ENCODE data around the gene ELF1.

Gene ELF1

DNA sequence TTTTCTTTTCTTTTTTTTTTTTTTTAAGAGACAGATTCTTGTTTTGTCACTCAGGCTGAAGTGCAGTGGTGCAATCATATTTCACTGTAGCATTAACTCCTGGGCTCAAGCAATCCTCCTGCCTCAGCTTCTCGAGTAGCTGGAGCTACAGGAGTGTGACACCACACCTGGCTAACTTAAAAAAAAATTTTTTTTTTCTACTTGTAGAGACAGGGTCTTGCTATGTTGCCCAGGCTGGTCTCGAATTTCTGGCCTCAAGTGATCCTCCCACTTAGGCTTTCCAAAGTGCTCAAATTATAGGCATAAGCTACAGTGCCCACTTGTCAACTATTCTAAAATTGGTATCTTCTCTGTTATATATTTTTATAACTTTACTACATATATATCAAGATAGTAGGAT lies 6.6 kb downstream of the ELF1 start:
- Histone ChIP-seq H3K9ac (ENCODE audit: low read depth, low read length, poor library complexity, severe bottlenecking) (peak overlapping the region; percentile 93), H3K9me3 (ENCODE audit: insufficient read depth, low read depth, low read length) (no peaks in the 10 kb centered on the region), H3K4me2 (ENCODE audit: low read depth, low read length, poor library complexity, severe bottlenecking) (peak overlapping the region; percentile 87), H2AFZ (ENCODE audit: low read length) (no peak overlapping the region), H3K79me2 (ENCODE audit: insufficient read depth, low read length) (peaks cover 98% of the 10 kb centered on the region), H3K9me2 (replicated peaks; ENCODE audit: low read depth, low read length) (no peaks in the 10 kb centered on the region), H3F3A (ENCODE audit: low read depth) (no peaks in the 10 kb centered on the region), H3K4me1 (ENCODE audit: insufficient read depth, low read length, poor library complexity, severe bottlenecking) (peaks cover 56% of the 10 kb centered on the region), H3K27me3 (ENCODE audit: insufficient read depth, low read length, poor library complexity, severe bottlenecking) (no peaks in the 10 kb centered on the region), H4K20me1 (ENCODE audit: insufficient read depth, low read length, poor library complexity, severe bottlenecking) (peaks cover 86% of the 10 kb centered on the region), H3K36me3 (ENCODE audit: insufficient read depth, low read length) (peaks cover 33% of the 10 kb centered on the region), H3K4me3 (ENCODE audit: low read length, poor library complexity, severe bottlenecking) (peak overlapping the region; percentile 96)
- TF ChIP-seq, protein P1, sequence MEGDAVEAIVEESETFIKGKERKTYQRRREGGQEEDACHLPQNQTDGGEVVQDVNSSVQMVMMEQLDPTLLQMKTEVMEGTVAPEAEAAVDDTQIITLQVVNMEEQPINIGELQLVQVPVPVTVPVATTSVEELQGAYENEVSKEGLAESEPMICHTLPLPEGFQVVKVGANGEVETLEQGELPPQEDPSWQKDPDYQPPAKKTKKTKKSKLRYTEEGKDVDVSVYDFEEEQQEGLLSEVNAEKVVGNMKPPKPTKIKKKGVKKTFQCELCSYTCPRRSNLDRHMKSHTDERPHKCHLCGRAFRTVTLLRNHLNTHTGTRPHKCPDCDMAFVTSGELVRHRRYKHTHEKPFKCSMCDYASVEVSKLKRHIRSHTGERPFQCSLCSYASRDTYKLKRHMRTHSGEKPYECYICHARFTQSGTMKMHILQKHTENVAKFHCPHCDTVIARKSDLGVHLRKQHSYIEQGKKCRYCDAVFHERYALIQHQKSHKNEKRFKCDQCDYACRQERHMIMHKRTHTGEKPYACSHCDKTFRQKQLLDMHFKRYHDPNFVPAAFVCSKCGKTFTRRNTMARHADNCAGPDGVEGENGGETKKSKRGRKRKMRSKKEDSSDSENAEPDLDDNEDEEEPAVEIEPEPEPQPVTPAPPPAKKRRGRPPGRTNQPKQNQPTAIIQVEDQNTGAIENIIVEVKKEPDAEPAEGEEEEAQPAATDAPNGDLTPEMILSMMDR (conservative IDR thresholded peaks at IDR 0.05; ENCODE audit: low read length): no peak
- TF ChIP-seq EZH2phosphoT487 (IDR thresholded peaks at IDR 0.05; ENCODE audit: borderline replicate concordance): no peak

DNA sequence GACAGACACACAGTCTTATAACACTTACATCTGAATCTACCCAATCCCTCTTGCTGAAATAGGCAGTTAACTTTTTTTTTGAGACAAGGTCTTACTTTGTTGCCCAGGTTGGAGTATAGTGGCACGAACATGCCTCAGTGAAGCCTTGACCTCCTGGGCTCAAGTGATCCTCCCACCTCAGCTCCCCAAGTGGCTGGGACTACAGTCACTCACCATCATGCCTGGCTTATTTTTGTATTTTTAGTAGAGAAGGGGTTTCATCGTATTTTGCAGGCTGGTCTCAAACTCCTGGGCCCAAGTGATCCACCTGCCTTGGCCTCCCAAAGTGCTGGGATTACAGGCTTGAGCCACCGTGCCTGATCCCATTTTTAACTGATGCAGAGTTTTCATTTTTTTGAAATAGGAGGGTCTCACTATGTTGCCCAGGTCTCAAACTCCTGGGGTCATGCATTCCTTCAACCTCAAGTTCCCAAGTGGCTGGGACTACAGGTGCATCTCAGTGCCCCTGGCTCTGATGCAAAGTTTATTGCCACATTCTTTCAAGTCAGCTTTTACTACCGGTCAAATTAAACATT lies 7.6 kb downstream of the ELF1 start:
- peaks cover 100% of the 10 kb centered on the region for H3K79me2 ChIP-seq (ENCODE audit: insufficient read depth, low read length)
- H3K9ac ChIP-seq (ENCODE audit: low read depth, low read length, poor library complexity, severe bottlenecking): peak overlapping the region; percentile 93
- peaks cover 61% of the 10 kb centered on the region for H3K4me1 ChIP-seq (ENCODE audit: insufficient read depth, low read length, poor library complexity, severe bottlenecking)
- peaks cover 33% of the 10 kb centered on the region for H3K36me3 ChIP-seq (ENCODE audit: insufficient read depth, low read length)
- no peaks in the 10 kb centered on the region for H3K9me2 ChIP-seq (replicated peaks; ENCODE audit: low read depth, low read length)
- peak overlapping the region; percentile 87 for H3K4me2 ChIP-seq (ENCODE audit: low read depth, low read length, poor library complexity, severe bottlenecking)
- no peaks in the 10 kb centered on the region for H3K27me3 ChIP-seq (ENCODE audit: insufficient read depth, low read length, poor library complexity, severe bottlenecking)
- H3F3A ChIP-seq (ENCODE audit: low read depth): no peaks in the 10 kb centered on the region
- peak overlapping the region; percentile 96 for H3K4me3 ChIP-seq (ENCODE audit: low read length, poor library complexity, severe bottlenecking)
- TF ChIP-seq, protein P1 (conservative IDR thresholded peaks at IDR 0.05; ENCODE audit: low read length): no peak
- TF ChIP-seq EZH2phosphoT487 (IDR thresholded peaks at IDR 0.05; ENCODE audit: borderline replicate concordance): no peak
- peaks cover 84% of the 10 kb centered on the region for H4K20me1 ChIP-seq (ENCODE audit: insufficient read depth, low read length, poor library complexity, severe bottlenecking)
- no peak overlapping the region for H2AFZ ChIP-seq (ENCODE audit: low read length)
- H3K9me3 ChIP-seq (ENCODE audit: insufficient read depth, low read depth, low read length): no peaks in the 10 kb centered on the region

DNA sequence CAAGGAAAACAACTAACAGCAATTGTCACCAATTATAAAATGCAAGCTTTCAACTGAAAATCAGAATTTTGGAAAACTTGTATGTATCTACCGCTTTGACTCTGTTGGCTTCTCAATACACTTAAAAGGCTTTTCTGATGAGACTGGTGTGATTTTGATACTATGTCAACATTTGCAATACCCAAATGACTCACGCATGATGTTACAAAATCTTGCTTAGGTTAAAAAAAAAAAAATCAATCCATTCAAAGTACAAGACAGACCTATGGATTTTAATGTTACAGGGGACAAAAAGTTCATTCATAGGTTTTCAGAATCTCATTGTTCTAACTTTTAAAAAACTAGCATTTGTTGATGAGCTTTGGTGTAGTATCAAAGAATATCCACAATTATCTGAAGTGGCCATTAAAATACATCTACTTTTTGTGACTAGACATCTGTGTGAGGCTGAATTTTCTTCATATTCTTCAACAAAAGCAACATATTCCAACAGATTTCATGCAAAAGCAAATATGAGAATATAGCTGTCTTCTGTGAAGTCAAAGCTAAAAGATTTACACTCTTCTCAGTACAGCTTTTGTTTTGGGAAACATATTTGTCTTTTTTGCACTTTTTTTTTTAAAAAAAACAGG lies 10.7 kb downstream of the ELF1 start:
- H3K27me3 ChIP-seq (ENCODE audit: insufficient read depth, low read length, poor library complexity, severe bottlenecking): no peaks in the 10 kb centered on the region
- H3K4me1 ChIP-seq (ENCODE audit: insufficient read depth, low read length, poor library complexity, severe bottlenecking): peaks cover 68% of the 10 kb centered on the region
- H3K79me2 ChIP-seq (ENCODE audit: insufficient read depth, low read length): peaks cover 94% of the 10 kb centered on the region
- H3K4me3 ChIP-seq (ENCODE audit: low read length, poor library complexity, severe bottlenecking): peak overlapping the region; percentile 96
- H3K4me2 ChIP-seq (ENCODE audit: low read depth, low read length, poor library complexity, severe bottlenecking): peak overlapping the region; percentile 92
- H3F3A ChIP-seq (ENCODE audit: low read depth): peaks cover 19% of the 10 kb centered on the region
- H3K9ac ChIP-seq (ENCODE audit: low read depth, low read length, poor library complexity, severe bottlenecking): peak overlapping the region; percentile 93
- peaks cover 27% of the 10 kb centered on the region for H3K36me3 ChIP-seq (ENCODE audit: insufficient read depth, low read length)
- H2AFZ ChIP-seq (ENCODE audit: low read length): no peak overlapping the region
- H3K9me2 ChIP-seq (replicated peaks; ENCODE audit: low read depth, low read length): no peaks in the 10 kb centered on the region
- H4K20me1 ChIP-seq (ENCODE audit: insufficient read depth, low read length, poor library complexity, severe bottlenecking): peaks cover 59% of the 10 kb centered on the region
- no peaks in the 10 kb centered on the region for H3K9me3 ChIP-seq (ENCODE audit: insufficient read depth, low read depth, low read length)
- TF ChIP-seq, protein P1 (conservative IDR thresholded peaks at IDR 0.05; ENCODE audit: low read length): no peak
- TF ChIP-seq EZH2phosphoT487 (IDR thresholded peaks at IDR 0.05; ENCODE audit: borderline replicate concordance): no peak
